Right hindlimb (tissue), 1 donor: ENCODE results near the gene YIF1A.

Experiments
- DNase-seq: peaks from one replicate; pipeline ENCODE4 v3.0.0-alpha.2; 2018

Gene YIF1A

GRCh38 chr11:66288671-66289547 is at the start of gene YIF1A:
TSS of gene YIF1A (minus strand) at chr11:66289143. CDS start at chr11:66288985, 158 bp downstream.
- DNase-seq = peak; percentile 100

- no peak for DNase-seq
Observed at GRCh38 chr11:66337103-66337899, 48.4 kb upstream of the YIF1A start.

GRCh38 chr11:66336234-66337102 is 47.5 kb upstream of the YIF1A start, which contains the start of gene RIN1:
TSS of gene RIN1 (minus strand) at chr11:66336434. CDS start at chr11:66336402, 32 bp downstream.
- peak; percentile 69 for DNase-seq

- peak; percentile 70 for DNase-seq
Observed at GRCh38 chr11:66335531-66336233, 46.7 kb upstream of the YIF1A start.

- no peak for DNase-seq
Observed at GRCh38 chr11:66334605-66335442, 45.9 kb upstream of the YIF1A start.

GRCh38 chr11:66333896-66334604 is 45.1 kb upstream of the YIF1A start:
- no peak for DNase-seq

- DNase-seq = no peak
Observed at GRCh38 chr11:66333220-66333877, 44.4 kb upstream of the YIF1A start.

- no peak for DNase-seq
Observed at GRCh38 chr11:66332371-66333219, 43.7 kb upstream of the YIF1A start.

- DNase-seq = peak; percentile 14
Observed at GRCh38 chr11:66331542-66332370, 42.8 kb upstream of the YIF1A start.

- no peak for DNase-seq
Observed at GRCh38 chr11:66330931-66331330, 42.0 kb upstream of the YIF1A start.

GRCh38 chr11:66329165-66329673 is 40.3 kb upstream of the YIF1A start:
- no peak for DNase-seq

GRCh38 chr11:66328302-66329144 is 39.6 kb upstream of the YIF1A start:
- peak; percentile 79 for DNase-seq

- DNase-seq = no peak
Observed at GRCh38 chr11:66328031-66328301, 39.0 kb upstream of the YIF1A start.

- DNase-seq = peak; percentile 46
Observed at GRCh38 chr11:66327171-66328030, 38.5 kb upstream of the YIF1A start.

GRCh38 chr11:66326261-66327111 is 37.5 kb upstream of the YIF1A start:
- DNase-seq = peak; percentile 67
